PC-9 (cell line): ENCODE data around the gene LNX1. TPM values are rescaled to one million over a fixed set of nuclear protein-coding genes. Genes with fewer than 3 reads are reported as not detected.

Experiments
- BruUV-seq: library from RNA; stranded (reverse); fragments of 400-500 nt; replicated peaks from 2 replicates; lab custom pipeline; 2021; lab: Mats Ljungman, UMichigan
- CTCF ChIA-PET: fragments of 300-600 bp; sonication (Branson Sonifier 250); formaldehyde crosslinking; loops from one replicate; lab custom pipeline; 2022; ENCODE audit warnings: antibody characterized with exemption; lab: Charles Lee
- POLR2A ChIA-PET: fragments of 300-600 bp; sonication (Branson Sonifier 250); formaldehyde crosslinking; loops from one replicate; lab custom pipeline; 2022; ENCODE audit warnings: antibody characterized with exemption; ENCODE audit not compliant: unreplicated experiment; lab: Charles Lee
- DNase-seq, 2 experiments: peaks; one replicate each; pipeline versions ENCODE4 v3.0.0 to v3.0.0-alpha.2; 2015 to 2022; ENCODE audit warnings: mixed read lengths in 1 of 2
- H2AFZ ChIP-seq: fragments of 200-600 bp; sonication (generic); 2 replicates; pipeline ENCODE4 v1.8.1; 2017; ENCODE audit warnings: antibody characterized with exemption
- H3F3A ChIP-seq: fragments of 200-600 bp; sonication (generic); 2 replicates; pipeline ENCODE4 v1.8.1; 2017; ENCODE audit warnings: antibody characterized with exemption, mild to moderate bottlenecking, low read depth; ENCODE audit not compliant: insufficient read depth
- H3K27ac ChIP-seq: fragments of 200-600 bp; sonication (generic); 2 replicates; pipeline ENCODE4 v1.6.1; 2016; ENCODE audit warnings: mixed run types
- H3K27me3 ChIP-seq: fragments of 200-600 bp; sonication (generic); 2 replicates; pipeline ENCODE4 v1.6.1; 2016; ENCODE audit warnings: low read depth, mixed run types; ENCODE audit not compliant: insufficient read depth
- H3K36me3 ChIP-seq: fragments of 200-600 bp; sonication (generic); 2 replicates; pipeline ENCODE4 v1.6.1; 2016; ENCODE audit warnings: low read depth, mixed run types
- H3K4me1 ChIP-seq: fragments of 200-600 bp; sonication (generic); replicated peaks from 2 replicates; pipeline ENCODE4 v1.6.1; 2016; ENCODE audit warnings: mixed run types; ENCODE audit not compliant: insufficient read depth
- H3K4me2 ChIP-seq: fragments of 200-600 bp; sonication (generic); 2 replicates; pipeline ENCODE4 v1.6.1; 2017; ENCODE audit warnings: mixed run types
- H3K4me3 ChIP-seq: fragments of 200-600 bp; sonication (generic); 2 replicates; pipeline ENCODE4 v1.6.1; 2016; ENCODE audit warnings: mixed run types
- H3K79me2 ChIP-seq: fragments of 200-600 bp; sonication (generic); 2 replicates; pipeline ENCODE4 v1.6.1; 2017; ENCODE audit warnings: low read depth, mixed run types
- H3K9me2 ChIP-seq: fragments of 200-600 bp; sonication (generic); 2 replicates; pipeline ENCODE4 v1.8.1; 2017; ENCODE audit warnings: mild to moderate bottlenecking; ENCODE audit not compliant: insufficient read depth
- H3K9me3 ChIP-seq: fragments of 200-600 bp; sonication (generic); 2 replicates; pipeline ENCODE4 v1.8.1; 2016; ENCODE audit warnings: low read depth; ENCODE audit not compliant: insufficient read depth
- H4K20me1 ChIP-seq: fragments of 200-600 bp; sonication (generic); 2 replicates; pipeline ENCODE4 v1.8.1; 2017; ENCODE audit not compliant: insufficient read depth
- EZH2 ChIP-seq: fragments of 200-600 bp; sonication (generic); IDR thresholded peaks from 2 replicates; pipeline ENCODE4 v1.8.0; 2017; ENCODE audit warnings: antibody characterized with exemption, low read depth
- intact Hi-C: fragments of 100-400 bp; cut with micrococcal nuclease; formaldehyde crosslinking; loops from one replicate; pipeline ENCODE4 v1.10.0; 2022; ENCODE audit not compliant: unreplicated experiment
- total RNA-seq: library from RNA; stranded (reverse); gene quantifications from 2 replicates; pipeline ENCODE4 v1.2.3, GENCODE V29; 2021
- TF ChIP-seq, protein P1 (sequence below): fragments of 200-600 bp; sonication (generic); conservative IDR thresholded peaks from 2 replicates; pipeline ENCODE4 v1.6.1; 2017; ENCODE audit warnings: mixed run types, antibody characterized with exemption, mild to moderate bottlenecking, moderate library complexity

The LNX1 gene
- total RNA-seq, 1 experiment from 2014 or later: 3.4 TPM

DNA sequence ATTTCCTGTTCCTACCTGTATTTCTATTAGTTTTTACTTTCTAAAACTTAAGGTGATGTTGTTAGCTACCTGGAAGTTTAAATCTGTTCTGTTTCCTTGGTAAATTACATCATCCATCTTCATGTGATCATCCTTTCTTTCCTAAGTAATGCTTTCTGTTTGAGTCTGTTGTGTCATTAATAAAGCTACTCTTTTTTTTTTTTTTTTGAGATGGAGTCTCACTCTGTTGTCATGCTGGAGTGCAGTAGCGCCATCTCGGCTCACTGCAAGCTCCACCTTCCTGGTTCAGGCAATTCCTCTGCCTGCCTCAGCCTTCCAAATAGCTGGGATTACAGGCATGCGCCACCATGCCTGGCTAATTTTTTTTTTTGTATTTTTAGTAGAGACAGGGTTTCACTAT lies 140.5 kb downstream of the LNX1 start:
- Histone ChIP-seq H2AFZ (no peak overlapping the region), H3K27ac (no peak overlapping the region), H3K4me3 (no peak overlapping the region), H3K79me2 (no peaks in the 10 kb centered on the region), H3F3A (peaks cover 7% of the 10 kb centered on the region; the same call in 1 of the 2 replicates), H4K20me1 (peaks cover 4% of the 10 kb centered on the region; the same call in 1 of the 2 replicates), H3K27me3 (no peaks in the 10 kb centered on the region), H3K4me2 (no peak overlapping the region), H3K4me1 (no peaks in the 10 kb centered on the region), H3K36me3 (peaks cover 32% of the 10 kb centered on the region; the same call in 1 of the 2 replicates), H3K9me3 (no peaks in the 10 kb centered on the region), H3K9me2 (no peaks in the 10 kb centered on the region; the same call in 1 of the 2 replicates)
- no peak for DNase-seq
- CTCF ChIA-PET: interaction anchor here (0.7 kb wide), 1 partner anchor 777 kb away, joined by 4 read pairs; no protein-coding TSS in a partner anchor
- intact Hi-C loops: no loop called here
- POLR2A ChIA-PET: interaction anchor here (0.6 kb wide), 1 partner anchor 33 kb away, joined by 27 read pairs; no protein-coding TSS in a partner anchor
- no TSS peak for BruUV-seq
- TF ChIP-seq EZH2: no peak
- TF ChIP-seq, protein P1, sequence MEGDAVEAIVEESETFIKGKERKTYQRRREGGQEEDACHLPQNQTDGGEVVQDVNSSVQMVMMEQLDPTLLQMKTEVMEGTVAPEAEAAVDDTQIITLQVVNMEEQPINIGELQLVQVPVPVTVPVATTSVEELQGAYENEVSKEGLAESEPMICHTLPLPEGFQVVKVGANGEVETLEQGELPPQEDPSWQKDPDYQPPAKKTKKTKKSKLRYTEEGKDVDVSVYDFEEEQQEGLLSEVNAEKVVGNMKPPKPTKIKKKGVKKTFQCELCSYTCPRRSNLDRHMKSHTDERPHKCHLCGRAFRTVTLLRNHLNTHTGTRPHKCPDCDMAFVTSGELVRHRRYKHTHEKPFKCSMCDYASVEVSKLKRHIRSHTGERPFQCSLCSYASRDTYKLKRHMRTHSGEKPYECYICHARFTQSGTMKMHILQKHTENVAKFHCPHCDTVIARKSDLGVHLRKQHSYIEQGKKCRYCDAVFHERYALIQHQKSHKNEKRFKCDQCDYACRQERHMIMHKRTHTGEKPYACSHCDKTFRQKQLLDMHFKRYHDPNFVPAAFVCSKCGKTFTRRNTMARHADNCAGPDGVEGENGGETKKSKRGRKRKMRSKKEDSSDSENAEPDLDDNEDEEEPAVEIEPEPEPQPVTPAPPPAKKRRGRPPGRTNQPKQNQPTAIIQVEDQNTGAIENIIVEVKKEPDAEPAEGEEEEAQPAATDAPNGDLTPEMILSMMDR: no peak

DNA sequence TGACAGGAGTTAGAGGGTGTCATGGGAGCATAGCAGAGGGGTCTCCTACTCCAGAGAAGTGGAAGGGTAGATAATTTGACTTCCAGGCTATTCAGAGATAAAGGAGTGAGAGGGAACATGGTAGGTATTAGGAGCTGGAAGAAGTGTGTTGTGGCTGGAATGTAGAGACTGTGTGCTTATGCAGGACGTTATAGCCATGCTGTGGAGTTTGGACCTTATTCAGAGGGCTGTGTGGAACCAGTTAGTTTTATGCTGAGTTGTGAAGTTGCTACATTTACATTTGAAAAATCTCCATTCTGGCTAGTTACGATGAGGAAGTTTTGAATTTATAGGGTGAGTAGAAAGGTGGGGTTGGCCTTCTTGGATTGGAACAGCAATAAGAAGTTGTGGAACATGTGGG lies 146.3 kb downstream of the LNX1 start:
- DNase-seq: no peak
- Histone ChIP-seq H3K4me2 (no peak overlapping the region), H2AFZ (no peak overlapping the region), H3K27ac (no peak overlapping the region), H3K9me3 (no peaks in the 10 kb centered on the region), H3K27me3 (no peaks in the 10 kb centered on the region), H3K4me1 (no peaks in the 10 kb centered on the region), H4K20me1 (peaks cover 4% of the 10 kb centered on the region; the same call in 1 of the 2 replicates), H3K4me3 (no peak overlapping the region), H3K9me2 (no peaks in the 10 kb centered on the region; the same call in 1 of the 2 replicates), H3K36me3 (peaks cover 39% of the 10 kb centered on the region), H3F3A (peaks cover 7% of the 10 kb centered on the region; the same call in 1 of the 2 replicates), H3K79me2 (peaks cover 6% of the 10 kb centered on the region; the same call in 1 of the 2 replicates)
- ChIA-PET POLR2A (no interaction called here), CTCF (no interaction called here)
- no TSS peak for BruUV-seq
- intact Hi-C loops: loop anchor here (10.0 kb wide), 1 partner anchor 60 kb away; no protein-coding TSS in a partner anchor
- TF ChIP-seq, protein P1: no peak
- TF ChIP-seq EZH2: no peak

DNA sequence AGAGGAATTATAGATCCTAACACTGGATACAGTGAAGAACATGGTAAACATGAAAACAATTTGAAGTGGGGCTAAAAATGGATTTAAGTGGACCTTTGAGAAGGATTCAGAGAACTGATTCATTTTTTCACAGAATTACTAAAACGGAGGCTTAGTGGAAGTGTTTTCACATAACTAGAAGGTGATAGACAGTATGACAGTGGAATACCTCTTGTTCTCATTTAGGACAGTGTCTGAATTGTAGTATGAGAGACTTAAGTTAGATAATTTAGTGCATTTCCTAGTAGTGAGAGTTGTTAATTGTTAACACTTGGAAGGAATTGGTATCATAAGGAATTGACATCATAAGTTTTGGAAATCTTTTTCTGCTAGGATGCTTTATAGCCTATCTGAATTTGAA lies 149.7 kb downstream of the LNX1 start:
- H3K4me1 ChIP-seq: no peaks in the 10 kb centered on the region
- H3K4me2 ChIP-seq: no peak overlapping the region
- ChIA-PET POLR2A (no interaction called here), CTCF (no interaction called here)
- no peaks in the 10 kb centered on the region for H3K27me3 ChIP-seq
- no peak for DNase-seq
- H3K27ac ChIP-seq: no peak overlapping the region
- no TSS peak for BruUV-seq
- TF ChIP-seq, protein P1: no peak
- TF ChIP-seq EZH2: no peak
- no peaks in the 10 kb centered on the region for H3K9me3 ChIP-seq
- peaks cover 32% of the 10 kb centered on the region for H3K36me3 ChIP-seq
- intact Hi-C loops: loop anchor here (10.0 kb wide), 1 partner anchor 57 kb away; no protein-coding TSS in a partner anchor
- peaks cover 4% of the 10 kb centered on the region for H4K20me1 ChIP-seq
- H2AFZ ChIP-seq: no peak overlapping the region
- no peaks in the 10 kb centered on the region for H3K9me2 ChIP-seq
- H3K79me2 ChIP-seq: peaks cover 9% of the 10 kb centered on the region; the same call in 1 of the 2 replicates
- no peaks in the 10 kb centered on the region for H3F3A ChIP-seq
- no peak overlapping the region for H3K4me3 ChIP-seq
